ENCODE measurements around the gene SORCS2.

- TF ChIP-seq, protein P1, sequence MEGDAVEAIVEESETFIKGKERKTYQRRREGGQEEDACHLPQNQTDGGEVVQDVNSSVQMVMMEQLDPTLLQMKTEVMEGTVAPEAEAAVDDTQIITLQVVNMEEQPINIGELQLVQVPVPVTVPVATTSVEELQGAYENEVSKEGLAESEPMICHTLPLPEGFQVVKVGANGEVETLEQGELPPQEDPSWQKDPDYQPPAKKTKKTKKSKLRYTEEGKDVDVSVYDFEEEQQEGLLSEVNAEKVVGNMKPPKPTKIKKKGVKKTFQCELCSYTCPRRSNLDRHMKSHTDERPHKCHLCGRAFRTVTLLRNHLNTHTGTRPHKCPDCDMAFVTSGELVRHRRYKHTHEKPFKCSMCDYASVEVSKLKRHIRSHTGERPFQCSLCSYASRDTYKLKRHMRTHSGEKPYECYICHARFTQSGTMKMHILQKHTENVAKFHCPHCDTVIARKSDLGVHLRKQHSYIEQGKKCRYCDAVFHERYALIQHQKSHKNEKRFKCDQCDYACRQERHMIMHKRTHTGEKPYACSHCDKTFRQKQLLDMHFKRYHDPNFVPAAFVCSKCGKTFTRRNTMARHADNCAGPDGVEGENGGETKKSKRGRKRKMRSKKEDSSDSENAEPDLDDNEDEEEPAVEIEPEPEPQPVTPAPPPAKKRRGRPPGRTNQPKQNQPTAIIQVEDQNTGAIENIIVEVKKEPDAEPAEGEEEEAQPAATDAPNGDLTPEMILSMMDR (IDR thresholded peaks at IDR 0.05; ENCODE audit: low read depth, low read length): no peak
- TF ChIP-seq POLR2A (IDR thresholded peaks at IDR 0.05; ENCODE audit: extremely low read depth, insufficient read length) (no peak), MYC (IDR thresholded peaks at IDR 0.05; ENCODE audit: low read depth, low read length) (no peak), MAX (IDR thresholded peaks at IDR 0.05; ENCODE audit: low read depth, low read length) (no peak)
Observed at GRCh38 chr4:7735961-7736360, 543.6 kb downstream of the SORCS2 start.
